ENCODE results near the gene AGPS. TPM values are rescaled to one million over a fixed set of nuclear protein-coding genes. Genes with fewer than 3 reads are reported as not detected.

Gene AGPS
- polyA plus RNA-seq, 2 of the 4 experiments (the other 2 are of a cell fraction) = 49.8 to 62.1 TPM

- TF ChIP-seq CEBPB (IDR thresholded peaks at IDR 0.05) (peak in 1 of 2 experiments; percentile 60; a peak in 2 of 4 replicates), CHD4 (IDR thresholded peaks at IDR 0.05; ENCODE audit: borderline replicate concordance) (no peak), ZNF302 (CRISPR knock-in tag; IDR thresholded peaks at IDR 0.05) (no peak), CTCF (IDR thresholded peaks at IDR 0.05) (no peak), HOXA7 (CRISPR knock-in tag; IDR thresholded peaks at IDR 0.05) (no peak)
- peak overlapping the region; percentile 94 to 96 for H3K27ac ChIP-seq
- POLR2A ChIA-PET = interaction anchor here (0.9 to 1.5 kb wide), 3 partner anchors 11 to 127 kb away, joined by 4 to 9 read pairs (median 7); partner anchors contain the start of gene NFE2L2
- CTCF ChIA-PET = interaction anchor here (0.9 to 2.1 kb wide), 8 partner anchors 8 to 61 kb away, joined by 3 to 11 read pairs (median 4); no protein-coding TSS in a partner anchor
- DNase-seq (ENCODE audit: low read depth in 1 of 2, low spot score in 1 of 2) (no peak), FAIRE-seq (no peak), ATAC-seq (no peak)
- peaks cover 47% of the 10 kb centered on the region for H3K4me1 ChIP-seq
- H3K4me3 ChIP-seq = peak overlapping the region; percentile 79
- no peaks in the 10 kb centered on the region for H3K9me3 ChIP-seq
- 33% methylated on average over 4 of the region's 4 CpGs for WGBS (ENCODE audit: missing lambda C conversion rate)
- peak overlapping the region; percentile 85 for H3K4me2 ChIP-seq
These were observed 676 bp upstream of the AGPS start for GRCh38 chr2:177391822-177392372.

GRCh38 chr2:177393203-177393755, 706 bp downstream of the AGPS start:
- TF ChIP-seq CBX2 (IDR thresholded peaks at IDR 0.05; ENCODE audit: borderline replicate concordance, low read depth) (no peak), HES2 (IDR thresholded peaks at IDR 0.05) (no peak), MAFK (IDR thresholded peaks at IDR 0.05; ENCODE audit: partially characterized antibody) (no peak), RFX5 (IDR thresholded peaks at IDR 0.05) (no peak), MYC (IDR thresholded peaks at IDR 0.05; ENCODE audit: borderline replicate concordance, low read length) (no peak), JUN (IDR thresholded peaks at IDR 0.05) (no peak), PHF8 (IDR thresholded peaks at IDR 0.05; ENCODE audit: borderline replicate concordance, low read depth) (no peak), CHD2 (IDR thresholded peaks at IDR 0.05; ENCODE audit: low read length, partially characterized antibody) (no peak), NR3C1 (IDR thresholded peaks at IDR 0.05) (no peak), CTCF (IDR thresholded peaks at IDR 0.05) (no peak), ZNF302 (CRISPR knock-in tag; IDR thresholded peaks at IDR 0.05) (no peak), HOXB5 (CRISPR knock-in tag; IDR thresholded peaks at IDR 0.05) (no peak), JUNB (IDR thresholded peaks at IDR 0.05) (no peak), HDAC2 (IDR thresholded peaks at IDR 0.05) (no peak), REST (IDR thresholded peaks at IDR 0.05) (no peak), ZFP36 (IDR thresholded peaks at IDR 0.05; ENCODE audit: borderline replicate concordance, partially characterized antibody) (no peak), POLR2AphosphoS2 (conservative IDR thresholded peaks at IDR 0.05; ENCODE audit: low read length) (no peak), MAZ (IDR thresholded peaks at IDR 0.05; ENCODE audit: borderline replicate concordance, low read depth, low read length) (no peak), E2F6 (IDR thresholded peaks at IDR 0.05; ENCODE audit: borderline replicate concordance, low read depth) (no peak)
- Histone ChIP-seq H3K4me3 (peak overlapping the region; percentile 79), H3K4me1 (peaks cover 60% of the 10 kb centered on the region), H3K4me2 (peak overlapping the region; percentile 85), H3K27ac (peak overlapping the region; percentile 94 to 96), H3K9me3 (no peaks in the 10 kb centered on the region)
- ChIA-PET CTCF (interaction anchor here (0.6 to 1.6 kb wide), 8 partner anchors 9 to 229 kb away, joined by 3 to 4 read pairs (median 4); partner anchors contain the start of gene NFE2L2), POLR2A (interaction anchor here (0.7 kb wide), 1 partner anchor 248 kb away, joined by 8 read pairs; no protein-coding TSS in a partner anchor)
- FAIRE-seq (no peak), ATAC-seq (no peak), DNase-seq (ENCODE audit: low read depth in 1 of 2, low spot score in 1 of 2) (no peak)
- 9% methylated on average over 8 of the region's 8 CpGs for WGBS (ENCODE audit: missing lambda C conversion rate)
